Loucy (cell line): Measurements from ENCODE around the gene RPS3.

ENCODE experiments used
- H2AFZ ChIP-seq: fragments of 200-600 bp; sonication (generic); 2 replicates; pipeline ENCODE4 v1.6.0; 2016; ENCODE audit warnings: antibody characterized with exemption, mild to moderate bottlenecking, low read length, moderate library complexity
- H3F3A ChIP-seq: fragments of 200-600 bp; 2 replicates; pipeline ENCODE4 v1.6.0; 2016; ENCODE audit warnings: antibody characterized with exemption, low read depth, mild to moderate bottlenecking
- H3K27me3 ChIP-seq: fragments of 200-600 bp; sonication (generic); 2 replicates; pipeline ENCODE4 v1.6.1; 2014; ENCODE audit warnings: low read length, mild to moderate bottlenecking; ENCODE audit not compliant: insufficient read depth, poor library complexity, severe bottlenecking
- H3K36me3 ChIP-seq: fragments of 200-600 bp; sonication (generic); 2 replicates; pipeline ENCODE4 v1.6.1; 2016; ENCODE audit warnings: low read length; ENCODE audit not compliant: insufficient read depth
- H3K4me1 ChIP-seq: fragments of 200-600 bp; sonication (generic); 2 replicates; pipeline ENCODE4 v1.5.1; 2014; ENCODE audit warnings: low read length, mild to moderate bottlenecking; ENCODE audit not compliant: insufficient read depth, poor library complexity, severe bottlenecking
- H3K4me2 ChIP-seq: fragments of 200-600 bp; sonication (generic); 2 replicates; pipeline ENCODE4 v1.6.0; 2014; ENCODE audit warnings: antibody characterized with exemption, low read length, low read depth, mild to moderate bottlenecking; ENCODE audit not compliant: poor library complexity, severe bottlenecking
- H3K4me3 ChIP-seq: fragments of 200-600 bp; sonication (generic); 2 replicates; pipeline ENCODE4 v1.5.1; 2014; ENCODE audit warnings: low read length, mild to moderate bottlenecking, mixed read lengths; ENCODE audit not compliant: poor library complexity, severe bottlenecking
- H3K79me2 ChIP-seq: fragments of 200-600 bp; sonication (generic); 2 replicates; pipeline ENCODE4 v1.6.1; 2014; ENCODE audit warnings: low read length; ENCODE audit not compliant: insufficient read depth
- H3K9ac ChIP-seq: fragments of 200-600 bp; sonication (generic); 2 replicates; pipeline ENCODE4 v1.6.0; 2014; ENCODE audit warnings: mild to moderate bottlenecking, low read depth, low read length, moderate library complexity; ENCODE audit not compliant: poor library complexity, severe bottlenecking
- H3K9me2 ChIP-seq: fragments of 200-600 bp; sonication (generic); replicated peaks from 2 replicates; pipeline ENCODE4 v1.6.1; 2016; ENCODE audit warnings: low read depth, low read length, mixed read lengths
- H3K9me3 ChIP-seq: fragments of 200-600 bp; sonication (generic); 2 replicates; pipeline ENCODE4 v1.6.1; 2014; ENCODE audit warnings: mild to moderate bottlenecking, antibody characterized with exemption, low read length, low read depth; ENCODE audit not compliant: insufficient read depth
- H4K20me1 ChIP-seq: fragments of 200-600 bp; sonication (generic); 2 replicates; pipeline ENCODE4 v1.6.0; 2014; ENCODE audit warnings: antibody characterized with exemption, low read length, mild to moderate bottlenecking; ENCODE audit not compliant: insufficient read depth, poor library complexity, severe bottlenecking
- EZH2phosphoT487 ChIP-seq: fragments of 200-600 bp; IDR thresholded peaks from 2 replicates; pipeline ENCODE4 v1.6.1; 2018; ENCODE audit warnings: antibody characterized with exemption, mild to moderate bottlenecking, moderate library complexity, borderline replicate concordance
- TF ChIP-seq, protein P1 (sequence below): fragments of 200-600 bp; sonication (generic); conservative IDR thresholded peaks from 2 replicates; pipeline ENCODE4 v1.5.1; 2014; ENCODE audit warnings: mild to moderate bottlenecking, antibody characterized with exemption, low read length

Gene RPS3

DNA sequence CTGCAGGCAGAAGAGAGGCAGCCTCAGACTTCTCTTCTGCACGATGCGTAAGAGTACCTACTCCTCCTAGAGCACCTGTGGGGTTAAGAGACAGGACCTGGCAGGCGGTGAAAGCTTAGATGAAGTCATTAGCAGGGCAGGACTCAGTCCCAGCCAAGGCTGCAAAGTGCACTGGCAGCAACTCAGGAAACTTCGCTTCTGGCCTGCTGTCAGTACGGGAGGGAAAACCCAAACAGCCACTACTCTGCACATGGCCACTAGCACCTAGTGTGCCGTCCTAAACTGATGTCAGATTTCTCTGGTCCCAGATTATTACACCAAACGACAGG, 42.5 kb downstream of the RPS3 start:
- no peaks in the 10 kb centered on the region for H3F3A ChIP-seq
- H3K9me2 ChIP-seq: no peaks in the 10 kb centered on the region
- H3K79me2 ChIP-seq: no peaks in the 10 kb centered on the region
- no peaks in the 10 kb centered on the region for H4K20me1 ChIP-seq
- no peak overlapping the region for H3K9ac ChIP-seq
- no peaks in the 10 kb centered on the region for H3K36me3 ChIP-seq
- H3K4me2 ChIP-seq: no peak overlapping the region
- H3K9me3 ChIP-seq: no peaks in the 10 kb centered on the region
- no peaks in the 10 kb centered on the region for H3K4me1 ChIP-seq
- H3K27me3 ChIP-seq: no peaks in the 10 kb centered on the region
- no peak for TF ChIP-seq EZH2phosphoT487
- TF ChIP-seq, protein P1, sequence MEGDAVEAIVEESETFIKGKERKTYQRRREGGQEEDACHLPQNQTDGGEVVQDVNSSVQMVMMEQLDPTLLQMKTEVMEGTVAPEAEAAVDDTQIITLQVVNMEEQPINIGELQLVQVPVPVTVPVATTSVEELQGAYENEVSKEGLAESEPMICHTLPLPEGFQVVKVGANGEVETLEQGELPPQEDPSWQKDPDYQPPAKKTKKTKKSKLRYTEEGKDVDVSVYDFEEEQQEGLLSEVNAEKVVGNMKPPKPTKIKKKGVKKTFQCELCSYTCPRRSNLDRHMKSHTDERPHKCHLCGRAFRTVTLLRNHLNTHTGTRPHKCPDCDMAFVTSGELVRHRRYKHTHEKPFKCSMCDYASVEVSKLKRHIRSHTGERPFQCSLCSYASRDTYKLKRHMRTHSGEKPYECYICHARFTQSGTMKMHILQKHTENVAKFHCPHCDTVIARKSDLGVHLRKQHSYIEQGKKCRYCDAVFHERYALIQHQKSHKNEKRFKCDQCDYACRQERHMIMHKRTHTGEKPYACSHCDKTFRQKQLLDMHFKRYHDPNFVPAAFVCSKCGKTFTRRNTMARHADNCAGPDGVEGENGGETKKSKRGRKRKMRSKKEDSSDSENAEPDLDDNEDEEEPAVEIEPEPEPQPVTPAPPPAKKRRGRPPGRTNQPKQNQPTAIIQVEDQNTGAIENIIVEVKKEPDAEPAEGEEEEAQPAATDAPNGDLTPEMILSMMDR: no peak
- H3K4me3 ChIP-seq: no peak overlapping the region
- H2AFZ ChIP-seq: no peak overlapping the region

DNA sequence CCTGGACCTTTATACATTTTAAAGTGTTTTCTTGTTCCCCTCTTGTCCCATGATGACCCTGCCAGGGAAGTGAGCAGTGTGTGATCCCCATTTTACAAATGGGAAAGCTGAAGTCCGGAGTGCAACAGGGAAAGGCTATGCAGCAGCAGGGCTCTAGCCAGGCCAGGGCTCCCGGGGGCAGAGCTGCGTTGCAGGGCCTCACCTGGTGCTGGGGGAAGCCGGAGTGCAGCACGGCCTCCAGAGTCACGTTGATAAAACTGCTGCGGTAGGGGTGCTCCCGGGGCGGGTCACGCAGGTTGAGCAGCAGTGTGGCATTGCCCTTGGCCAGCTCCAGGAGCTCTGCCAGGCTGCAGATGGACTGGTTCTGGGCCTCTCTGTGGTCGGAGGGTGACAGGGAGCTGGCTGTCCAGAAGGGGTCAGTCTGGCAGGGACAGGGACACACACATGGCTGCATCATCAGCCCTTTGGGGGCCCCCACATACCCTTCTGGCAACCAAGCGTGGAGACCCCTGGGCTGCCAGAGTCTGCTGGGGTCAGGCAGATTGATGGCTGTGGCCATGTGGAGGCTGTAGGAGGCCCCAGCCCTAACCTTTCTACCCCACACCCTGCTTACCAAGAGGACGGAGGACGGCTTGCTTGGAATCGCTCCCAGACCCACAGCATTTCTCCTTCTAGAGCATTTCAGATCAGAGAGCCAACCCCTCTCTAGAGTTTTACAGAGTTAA, 43.0 kb downstream of the RPS3 start:
- H3K4me3 ChIP-seq: no peak overlapping the region
- H3K9me3 ChIP-seq: no peaks in the 10 kb centered on the region
- H3K4me1 ChIP-seq: no peaks in the 10 kb centered on the region
- no peaks in the 10 kb centered on the region for H3K36me3 ChIP-seq
- no peaks in the 10 kb centered on the region for H3F3A ChIP-seq
- H3K27me3 ChIP-seq: no peaks in the 10 kb centered on the region
- no peak overlapping the region for H3K4me2 ChIP-seq
- no peaks in the 10 kb centered on the region for H3K79me2 ChIP-seq
- H2AFZ ChIP-seq: no peak overlapping the region
- no peak for TF ChIP-seq EZH2phosphoT487
- TF ChIP-seq, protein P1: no peak
- no peaks in the 10 kb centered on the region for H4K20me1 ChIP-seq
- no peak overlapping the region for H3K9ac ChIP-seq
- H3K9me2 ChIP-seq: no peaks in the 10 kb centered on the region

DNA sequence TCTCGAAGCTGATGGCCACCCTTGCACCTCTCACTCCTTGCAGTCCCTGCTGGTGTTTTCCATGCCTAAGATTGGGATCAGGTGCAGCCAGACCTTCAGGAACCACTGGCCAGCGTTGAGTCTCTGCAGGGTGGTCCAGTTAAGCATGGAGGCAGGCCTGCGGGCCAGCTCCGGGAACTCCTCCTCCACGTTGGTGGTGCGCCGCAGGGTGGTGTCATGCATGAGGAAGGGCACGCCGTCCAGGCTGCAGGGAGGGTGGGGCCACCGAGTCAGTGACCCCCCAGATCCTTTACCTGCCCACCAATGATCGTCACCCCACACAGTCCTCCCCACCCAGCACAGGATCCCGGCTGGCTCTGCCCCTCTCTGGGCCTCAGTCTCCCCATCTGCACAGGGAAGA, 43.7 kb downstream of the RPS3 start:
- Histone ChIP-seq H3K27me3 (no peaks in the 10 kb centered on the region), H4K20me1 (no peaks in the 10 kb centered on the region), H3K9me2 (no peaks in the 10 kb centered on the region), H3K4me2 (no peak overlapping the region), H3K36me3 (no peaks in the 10 kb centered on the region), H3F3A (no peaks in the 10 kb centered on the region), H3K9ac (no peak overlapping the region), H3K9me3 (no peaks in the 10 kb centered on the region), H3K4me1 (no peaks in the 10 kb centered on the region), H3K79me2 (no peaks in the 10 kb centered on the region), H3K4me3 (no peak overlapping the region), H2AFZ (no peak overlapping the region)
- no peak for TF ChIP-seq EZH2phosphoT487
- TF ChIP-seq, protein P1: no peak
